H54 (cell line): ENCODE results near the gene PPIF.

Experiments used
- DNase-seq: peaks from one replicate; pipeline ENCODE4 v3.0.0; 2011; ENCODE audit warnings: low spot score, mixed read lengths; ENCODE audit not compliant: insufficient read length
- FAIRE-seq: peaks from 3 replicates; lab custom pipeline; 2011; peaks lifted over from hg19 to GRCh38; lab: Jason Lieb, UNC
- POLR2A ChIP-seq: IDR thresholded peaks from 2 replicates; pipeline ENCODE4 v1.6.1; 2011; ENCODE audit warnings: low read depth, mild to moderate bottlenecking, low read length

Gene PPIF

DNA sequence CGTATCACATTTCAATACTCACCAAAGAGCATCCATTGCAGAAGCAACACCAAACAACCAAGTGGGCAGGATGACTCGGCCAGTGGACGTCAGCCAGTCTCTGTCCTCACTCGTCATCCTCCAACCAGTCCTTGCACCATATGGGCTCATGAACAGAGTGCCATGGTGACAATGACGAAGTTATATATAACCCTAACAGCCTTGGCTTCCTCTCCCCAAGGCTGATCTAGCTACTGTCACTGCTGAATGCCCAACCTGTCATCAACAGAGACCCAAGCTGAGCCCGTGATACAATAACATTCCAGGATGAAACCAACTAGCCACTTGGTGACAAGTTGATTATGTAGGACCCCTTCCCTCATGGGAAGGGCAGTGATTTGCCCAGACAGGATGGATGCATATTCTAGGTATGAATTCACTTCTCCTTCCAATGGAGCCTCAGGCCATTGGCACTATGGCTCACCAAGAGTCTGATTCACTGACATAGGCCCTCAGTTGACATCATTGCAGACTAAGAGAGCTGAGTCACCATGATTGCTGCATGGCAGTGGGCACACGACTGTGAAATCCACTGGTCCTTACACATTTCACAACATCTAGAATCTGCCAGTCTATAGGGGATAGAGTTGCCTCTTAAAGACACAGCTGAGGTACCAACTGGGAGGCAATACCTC lies 26.3 kb upstream of the PPIF start:
- DNase-seq (peak; percentile 91), FAIRE-seq (peak; percentile 68)
- TF ChIP-seq POLR2A, result no peak

DNA sequence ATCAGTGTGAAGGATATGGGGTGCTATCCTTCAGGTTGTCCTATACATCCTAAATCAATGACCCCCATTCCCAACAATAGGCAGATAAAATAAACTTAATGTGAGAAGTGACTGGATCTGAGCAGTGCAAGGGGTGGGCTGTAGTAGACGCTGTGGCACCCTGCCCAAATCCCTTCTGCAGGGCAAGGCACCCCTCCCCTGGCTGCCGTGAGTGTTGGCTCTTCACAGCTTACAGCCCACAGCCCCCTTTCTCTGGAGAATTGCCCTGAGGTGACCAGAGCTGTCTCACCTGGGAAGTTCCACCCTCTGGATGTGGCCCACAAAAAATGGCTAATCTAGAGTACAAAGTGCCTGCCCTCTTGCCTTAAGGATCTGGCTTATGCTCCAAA lies 25.8 kb upstream of the PPIF start:
- TF ChIP-seq POLR2A, result no peak
- no peak for FAIRE-seq
- no peak for DNase-seq

GRCh38 chr10:79321951-79322350 lies 25.3 kb upstream of the PPIF start:
- no peak for TF ChIP-seq POLR2A
- DNase-seq, result no peak
- no peak for FAIRE-seq

- TF ChIP-seq POLR2A, result 0 out of 2 replicates have a peak, but pooled peaks have one; percentile 4
- FAIRE-seq, result no peak
- no peak for DNase-seq
These were observed 24.4 kb upstream of the PPIF start for GRCh38 chr10:79322616-79323543.

GRCh38 chr10:79323602-79324001 lies 23.7 kb upstream of the PPIF start:
- no peak for DNase-seq
- FAIRE-seq, result no peak
- no peak for TF ChIP-seq POLR2A

- FAIRE-seq (no peak), DNase-seq (no peak)
- no peak for TF ChIP-seq POLR2A
These were observed 23.1 kb upstream of the PPIF start for GRCh38 chr10:79324032-79324695.

GRCh38 chr10:79326361-79327089 lies 20.7 kb upstream of the PPIF start:
- no peak for TF ChIP-seq POLR2A
- DNase-seq, result no peak
- FAIRE-seq, result no peak

GRCh38 chr10:79327090-79327457 lies 20.2 kb upstream of the PPIF start:
- FAIRE-seq (no peak), DNase-seq (no peak)

GRCh38 chr10:79328147-79328701 lies 19.0 kb upstream of the PPIF start:
- DNase-seq (no peak), FAIRE-seq (no peak)
- TF ChIP-seq POLR2A, result no peak

More at GRCh38 chr10:79327090-79327457, 20.2 kb upstream of the PPIF start:
- TF ChIP-seq POLR2A, result no peak

GRCh38 chr10:79328737-79329504 lies 18.3 kb upstream of the PPIF start:
- FAIRE-seq (no peak), DNase-seq (peak; percentile 83)
- TF ChIP-seq POLR2A, result no peak

- no peak for FAIRE-seq
- no peak for TF ChIP-seq POLR2A
- no peak for DNase-seq
These were observed 17.7 kb upstream of the PPIF start for GRCh38 chr10:79329529-79329928.

- TF ChIP-seq POLR2A, result no peak
- FAIRE-seq (no peak), DNase-seq (no peak)
These were observed 16.0 kb upstream of the PPIF start for GRCh38 chr10:79331226-79331625.
